SKM-1 (cell line): ENCODE data around the gene IMMP2L.

Experiments used
- DNase-seq: peaks from one replicate; lab custom pipeline; 2025; ENCODE audit not compliant: unreplicated experiment; lab: John Stamatoyannopoulos, UW

IMMP2L gene

DNA sequence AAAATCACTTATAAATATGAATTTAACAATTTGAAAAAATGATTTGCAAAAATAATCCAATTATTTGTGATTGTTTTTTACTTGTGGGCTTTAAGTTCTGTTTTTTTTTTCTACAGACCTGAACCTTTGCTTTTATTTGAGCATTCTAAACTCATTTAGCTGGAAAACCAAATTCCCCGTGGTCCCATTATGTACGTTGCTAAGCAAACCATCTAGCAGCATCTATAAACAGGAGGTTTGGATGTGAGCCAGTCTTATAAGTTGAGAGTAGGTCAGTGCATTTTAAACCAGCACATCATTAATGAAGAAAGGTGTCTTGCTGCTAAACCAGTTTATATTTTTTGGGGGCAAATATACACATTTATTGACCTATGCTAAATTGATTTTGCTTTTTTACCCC, 394.1 kb downstream of the IMMP2L start:
- no peak for DNase-seq

DNA sequence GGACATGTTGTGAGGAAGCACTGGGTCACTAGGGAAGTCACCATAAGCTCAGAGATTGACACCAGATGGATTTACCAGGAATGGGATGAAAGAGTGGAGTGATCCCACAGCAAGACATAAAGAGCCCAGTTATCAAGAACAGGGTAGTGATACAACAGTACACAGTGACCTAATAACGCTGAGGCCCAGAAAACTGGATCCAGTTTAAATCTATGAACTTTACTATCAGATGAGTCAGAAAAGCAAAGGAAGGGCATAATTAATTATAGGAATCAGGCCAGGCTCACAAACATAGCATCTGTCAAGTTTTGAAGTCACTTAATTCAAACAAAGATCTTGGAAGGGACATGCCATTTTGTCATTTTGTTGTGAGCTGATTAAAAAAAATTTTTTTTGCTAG, 397.9 kb downstream of the IMMP2L start:
- DNase-seq, result no peak

DNA sequence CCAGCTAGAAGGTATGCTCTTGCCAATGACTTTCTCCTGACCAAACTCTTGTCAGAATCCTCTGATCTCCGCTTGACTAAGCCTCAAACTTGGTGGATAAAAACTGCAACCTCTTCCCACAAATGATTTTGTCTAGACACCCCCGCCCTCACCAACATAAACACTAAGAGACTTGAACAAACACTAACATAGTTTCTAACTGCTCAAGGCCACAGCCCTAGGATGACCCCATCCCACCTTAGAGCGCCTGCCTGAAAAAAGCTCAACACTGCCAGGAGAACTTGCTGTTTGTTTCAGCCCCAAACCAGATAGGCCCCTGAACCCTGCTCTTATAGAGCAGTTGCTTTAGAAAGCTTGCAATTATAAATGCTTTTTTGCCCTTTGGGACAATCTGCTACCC, 399.6 kb downstream of the IMMP2L start:
- DNase-seq, result no peak

DNA sequence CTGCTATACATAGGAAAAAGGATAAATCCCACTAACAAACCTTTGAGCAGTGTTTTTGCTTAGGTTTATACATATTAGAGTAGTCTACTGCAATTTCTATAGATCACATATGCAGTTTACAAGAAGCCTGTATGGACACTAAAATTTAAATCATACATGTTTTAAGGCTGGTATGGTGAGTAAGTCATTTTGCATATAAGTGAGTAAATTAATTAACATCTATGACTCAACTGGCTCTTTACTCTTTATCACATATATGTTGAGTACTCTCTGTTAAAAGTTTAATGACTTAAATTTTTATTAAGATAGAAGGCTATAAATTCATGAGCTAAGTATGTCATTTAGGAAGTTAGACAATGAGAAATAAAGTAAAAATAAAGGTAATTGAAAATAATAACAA, 402.0 kb downstream of the IMMP2L start:
- DNase-seq, result no peak

DNA sequence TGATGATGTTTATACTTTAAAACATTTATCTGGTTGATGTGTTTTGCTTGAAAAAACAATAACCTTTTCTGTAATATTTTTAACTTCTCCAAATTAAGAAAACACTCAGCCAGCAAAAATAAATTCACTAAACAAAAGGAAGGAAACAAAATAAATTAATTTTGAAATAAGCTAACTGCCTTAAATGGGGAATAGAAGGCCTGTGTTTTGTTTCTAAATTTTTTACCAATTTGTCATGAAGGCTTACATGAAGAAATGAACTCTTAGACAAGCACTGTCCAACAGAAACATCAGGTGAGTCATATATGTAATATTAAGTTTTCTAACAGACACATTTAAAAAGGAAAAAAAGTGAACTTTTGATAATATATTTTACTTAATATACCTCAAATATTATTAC, 402.9 kb downstream of the IMMP2L start:
- no peak for DNase-seq

DNA sequence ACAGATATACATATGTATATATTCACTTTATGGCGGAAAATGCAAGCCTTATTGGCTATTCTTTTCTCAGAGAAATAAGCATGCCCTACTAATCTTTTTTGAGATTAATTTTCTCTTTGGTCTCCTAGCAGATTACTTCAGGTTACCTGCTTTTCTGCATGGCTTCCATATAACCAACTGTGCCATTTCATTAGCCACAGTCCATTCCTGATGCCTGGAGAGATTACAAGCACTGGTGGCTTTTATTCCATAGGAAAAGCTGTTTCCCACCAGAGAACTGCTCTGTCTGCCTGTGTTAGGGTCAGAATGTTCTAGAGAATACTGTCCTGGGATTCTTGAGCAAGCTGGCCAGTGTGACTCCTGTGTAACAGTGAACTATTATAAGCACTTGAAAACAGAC, 411.6 kb downstream of the IMMP2L start:
- DNase-seq, result no peak

DNA sequence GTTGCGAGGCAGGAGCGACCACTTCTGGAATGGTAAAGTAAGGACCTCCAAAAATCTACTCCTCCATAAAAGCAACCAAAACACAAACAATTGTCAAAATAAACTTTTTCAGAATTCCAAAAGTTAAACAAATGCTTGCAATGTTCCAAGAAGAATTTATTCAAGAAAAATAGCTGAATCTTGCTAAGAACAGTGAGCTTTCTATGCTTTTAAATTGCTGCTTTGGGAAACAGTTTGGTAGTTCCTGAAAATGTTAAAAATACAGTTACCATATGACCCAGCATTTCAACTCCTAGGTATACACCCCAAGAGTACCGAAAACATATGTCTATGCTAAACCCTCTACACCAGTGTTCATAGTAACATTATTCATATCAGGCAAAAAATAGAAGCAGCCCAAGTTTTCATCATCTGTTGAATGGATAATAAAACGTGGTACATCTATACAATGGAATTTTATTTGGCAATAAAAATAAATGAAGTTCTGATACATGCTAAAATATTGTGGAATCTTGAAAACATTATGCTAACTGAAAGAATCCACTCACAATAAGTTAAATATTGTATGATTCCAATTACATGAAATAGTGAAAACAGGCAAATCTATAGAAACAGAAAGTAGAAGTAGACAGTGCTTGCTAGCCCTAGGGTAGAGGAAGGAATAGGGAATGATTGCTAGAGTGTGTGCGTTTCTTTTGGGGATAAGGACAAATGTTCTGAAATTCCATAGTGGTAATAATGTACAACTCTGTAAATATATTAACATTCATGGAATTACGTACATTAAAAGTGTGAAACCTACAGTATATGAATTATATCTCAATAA, 414.4 kb downstream of the IMMP2L start:
- no peak for DNase-seq

DNA sequence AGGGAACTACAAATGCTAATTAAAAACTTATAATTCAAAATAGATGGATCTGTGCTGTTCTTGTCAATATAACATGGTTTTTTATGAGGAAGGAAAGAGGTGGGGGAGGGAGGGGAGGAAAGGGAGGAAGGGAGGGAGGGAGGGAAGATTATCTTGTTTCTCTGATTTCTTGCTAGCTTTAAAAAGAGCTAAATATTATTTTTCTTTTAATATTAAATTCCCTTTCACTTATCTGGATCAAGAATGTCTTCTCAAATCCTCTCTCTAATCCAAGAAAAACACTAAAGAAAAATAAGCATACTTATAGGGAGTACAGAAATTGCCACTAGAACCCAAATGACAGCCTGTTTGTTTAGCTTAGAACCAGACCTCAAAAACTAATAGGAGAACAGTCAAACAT, 416.2 kb downstream of the IMMP2L start:
- DNase-seq, result no peak

DNA sequence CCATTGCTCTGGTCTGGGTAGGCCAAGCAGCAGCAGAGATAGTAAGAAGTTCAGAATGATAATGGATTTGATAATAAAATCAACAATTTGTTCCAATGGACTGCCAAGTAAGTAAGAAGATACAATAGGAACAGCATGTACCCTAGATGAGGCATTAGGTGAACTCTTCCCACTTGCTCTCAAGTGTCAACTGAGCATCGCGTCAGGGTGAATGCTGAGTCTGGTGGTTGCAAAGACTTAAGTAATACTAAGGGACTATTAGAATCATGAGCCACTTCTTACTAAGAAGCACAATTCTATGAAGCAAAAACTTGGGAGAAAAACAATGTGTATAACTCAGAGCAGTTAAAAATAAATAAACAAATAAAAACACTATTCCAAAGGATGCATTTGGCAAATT, 416.8 kb downstream of the IMMP2L start:
- DNase-seq, result no peak

DNA sequence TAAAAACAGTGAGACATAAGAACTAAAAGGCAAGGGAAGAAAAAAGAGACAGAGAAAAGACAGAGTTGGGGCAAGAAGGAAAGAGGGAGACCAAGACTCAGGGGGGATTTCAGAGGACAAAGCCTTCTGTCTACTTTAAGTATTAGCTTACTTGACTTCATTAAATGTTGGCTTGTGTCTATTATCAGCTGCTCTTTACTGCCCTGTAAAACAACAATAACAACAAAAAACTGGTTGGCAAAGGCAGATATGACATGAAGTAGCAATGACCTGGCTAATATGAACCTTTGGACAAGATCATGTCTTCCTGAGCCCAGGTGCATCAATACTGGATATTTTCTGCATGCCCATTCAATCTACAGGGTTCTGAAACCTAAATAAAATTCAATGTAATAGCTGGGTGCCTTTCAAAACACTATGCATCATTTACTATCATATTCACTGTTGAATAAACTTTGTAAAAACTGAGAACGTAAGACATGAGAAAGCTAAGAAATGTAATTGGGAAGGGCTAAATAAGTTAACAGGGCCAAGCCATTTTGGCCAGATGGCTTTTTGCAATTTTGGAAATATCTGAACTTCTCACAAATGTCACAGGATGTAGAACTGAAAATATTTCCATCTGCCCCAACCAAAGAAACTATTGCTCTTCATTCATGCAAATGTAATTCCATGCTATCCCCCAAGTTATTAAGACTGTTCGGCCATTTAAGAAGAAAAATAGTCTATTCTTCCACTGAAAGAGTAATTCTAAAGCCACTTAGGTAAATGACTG, 422.0 kb downstream of the IMMP2L start:
- no peak for DNase-seq

DNA sequence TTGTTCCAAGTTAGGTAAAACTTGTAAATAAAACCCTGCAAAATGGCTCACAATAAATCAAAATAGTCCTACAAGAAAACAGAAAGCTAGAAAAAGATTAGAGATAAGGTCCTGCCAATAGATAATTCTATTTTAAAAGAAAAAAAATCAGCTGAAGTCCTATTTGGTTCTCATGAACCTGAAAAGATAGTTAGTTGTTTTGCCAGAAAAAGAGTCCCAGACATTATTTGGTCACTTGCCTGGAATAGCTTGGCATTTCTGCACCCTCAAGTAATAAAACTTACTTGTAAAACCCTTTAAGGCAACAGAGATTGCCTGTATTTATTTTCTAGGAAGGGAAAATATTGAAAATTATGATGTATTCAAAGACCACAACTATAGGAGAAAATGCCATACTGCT, 423.7 kb downstream of the IMMP2L start:
- no peak for DNase-seq

DNA sequence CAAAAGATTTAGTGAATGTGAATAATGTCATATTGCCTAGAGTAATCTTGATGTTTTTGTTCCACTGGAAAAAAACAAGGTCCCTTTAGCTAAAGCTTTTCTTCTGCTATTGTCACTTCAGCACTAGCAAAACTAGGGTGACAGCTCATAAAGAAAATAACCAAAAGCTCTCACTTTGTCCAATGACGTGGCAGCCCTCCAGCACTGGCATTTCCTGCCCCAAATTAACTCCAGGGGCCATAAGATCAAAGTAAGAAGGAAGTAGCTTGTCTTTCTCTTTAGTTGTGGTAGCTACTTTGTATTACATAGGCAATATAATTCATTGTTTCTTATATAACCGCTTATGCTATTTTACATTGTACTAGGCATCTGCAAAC, 424.1 kb downstream of the IMMP2L start:
- DNase-seq, result no peak

DNA sequence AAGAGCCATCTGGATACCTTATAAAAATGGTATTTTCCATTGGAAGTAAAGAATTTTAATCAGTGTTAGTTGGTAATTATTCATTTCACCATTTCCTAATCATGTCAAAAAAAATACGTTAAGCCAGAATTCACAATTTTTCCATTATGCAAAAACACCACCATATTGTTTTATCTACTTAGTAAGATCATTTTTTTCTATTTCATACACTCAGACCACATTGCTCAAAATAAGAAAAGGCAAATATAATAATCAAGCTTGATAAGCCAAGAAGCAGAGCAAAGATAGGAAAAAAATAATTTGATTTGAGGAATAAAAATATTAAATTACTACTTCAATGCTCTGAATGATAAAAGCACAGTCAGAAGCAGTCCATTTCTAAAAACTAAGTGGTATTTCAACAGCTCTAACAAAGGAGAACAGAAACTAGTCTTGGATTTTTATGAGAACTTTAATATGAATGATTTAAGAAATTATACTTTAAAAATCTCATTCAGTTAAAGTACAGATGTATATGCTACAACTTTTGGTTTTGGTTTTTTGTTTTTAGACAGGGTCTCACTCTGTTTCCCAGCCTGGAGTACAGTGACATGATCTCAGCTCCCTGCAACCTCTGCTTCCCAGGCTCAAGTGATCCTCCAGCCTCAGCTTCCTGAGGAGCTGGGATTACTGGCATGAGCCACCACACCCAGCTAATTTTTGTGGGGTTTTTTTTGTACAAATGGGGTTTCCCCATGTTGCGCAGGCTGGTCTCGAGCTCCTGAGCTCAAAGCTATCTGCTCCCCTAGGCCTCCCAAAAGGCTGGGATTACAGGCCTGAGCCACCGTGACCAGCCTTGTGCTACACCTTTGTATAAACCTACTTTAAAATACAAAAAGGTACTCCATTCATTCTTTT, 424.7 kb downstream of the IMMP2L start:
- DNase-seq, result no peak

DNA sequence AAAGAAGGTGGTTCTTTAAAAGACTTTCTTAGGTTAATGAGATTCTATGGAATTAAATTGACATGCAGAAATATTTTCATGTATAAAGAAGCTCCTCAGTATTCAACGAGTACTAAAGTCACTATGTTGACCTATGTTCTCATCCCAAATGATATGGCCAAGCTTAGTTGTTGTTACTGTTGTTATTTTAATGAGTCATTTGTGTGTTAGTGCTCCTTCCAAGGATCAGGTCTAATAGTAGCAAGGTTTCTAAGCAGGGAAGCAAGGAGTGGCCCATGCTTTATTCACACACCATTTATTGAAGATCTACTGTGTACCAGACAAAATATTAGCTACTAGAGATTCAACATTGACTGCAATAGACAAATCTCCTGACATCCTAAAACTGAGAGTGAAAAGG, 429.5 kb downstream of the IMMP2L start:
- DNase-seq, result no peak

DNA sequence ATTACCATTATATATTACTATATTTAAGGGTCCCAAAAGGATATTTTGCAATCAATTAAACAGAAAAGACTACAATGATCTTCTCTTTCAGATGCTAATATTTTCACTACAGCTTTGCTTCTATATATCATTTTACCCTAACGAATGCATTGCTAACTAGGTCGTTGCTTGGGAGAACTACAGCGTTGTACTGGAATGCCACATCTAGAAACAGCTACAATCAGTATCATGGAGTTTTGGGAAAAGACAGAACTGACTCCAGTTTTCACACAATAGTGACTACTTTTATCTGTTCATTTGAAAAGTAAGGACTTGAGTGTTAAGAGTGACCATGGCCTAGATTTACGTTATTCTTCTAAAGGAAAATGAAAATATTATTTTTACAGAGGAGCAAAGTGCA, 432.9 kb downstream of the IMMP2L start:
- no peak for DNase-seq

DNA sequence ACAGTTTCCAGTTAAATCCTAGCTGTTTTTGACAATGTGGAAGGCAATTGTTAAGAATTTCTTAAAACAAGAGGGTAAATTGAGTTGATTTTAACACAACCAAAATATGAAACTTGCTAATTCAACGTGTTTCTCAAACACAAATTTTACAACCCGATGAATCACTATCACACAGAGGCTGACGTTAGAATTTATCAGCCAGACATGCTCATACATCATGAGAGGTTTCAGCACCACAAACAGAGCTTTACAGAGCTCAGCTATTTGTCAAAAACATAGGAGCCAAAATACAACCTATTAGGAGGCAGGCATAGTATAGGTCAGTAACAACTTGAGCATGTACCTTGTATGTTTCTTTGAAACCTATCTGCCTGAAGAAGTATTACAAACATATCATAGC, 435.3 kb downstream of the IMMP2L start:
- DNase-seq, result no peak

DNA sequence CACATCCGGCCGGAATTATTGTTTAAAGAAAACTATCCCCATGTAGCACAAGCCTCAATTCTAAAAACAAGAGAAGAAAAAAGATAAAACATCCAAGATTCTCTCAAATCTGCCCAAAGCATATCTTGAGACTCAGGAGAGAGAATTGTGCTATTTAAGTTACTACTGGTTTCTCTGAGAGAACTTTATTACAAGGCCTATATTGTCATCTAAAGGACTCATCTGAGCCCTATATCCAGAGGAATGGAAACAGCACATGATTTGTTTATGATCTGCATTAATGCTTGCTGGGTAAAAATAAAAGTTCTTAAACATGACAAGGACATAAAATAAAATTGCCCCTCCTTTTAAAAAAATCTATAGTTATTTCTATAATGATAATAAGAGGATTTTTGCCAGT, 446.3 kb downstream of the IMMP2L start:
- DNase-seq, result no peak

DNA sequence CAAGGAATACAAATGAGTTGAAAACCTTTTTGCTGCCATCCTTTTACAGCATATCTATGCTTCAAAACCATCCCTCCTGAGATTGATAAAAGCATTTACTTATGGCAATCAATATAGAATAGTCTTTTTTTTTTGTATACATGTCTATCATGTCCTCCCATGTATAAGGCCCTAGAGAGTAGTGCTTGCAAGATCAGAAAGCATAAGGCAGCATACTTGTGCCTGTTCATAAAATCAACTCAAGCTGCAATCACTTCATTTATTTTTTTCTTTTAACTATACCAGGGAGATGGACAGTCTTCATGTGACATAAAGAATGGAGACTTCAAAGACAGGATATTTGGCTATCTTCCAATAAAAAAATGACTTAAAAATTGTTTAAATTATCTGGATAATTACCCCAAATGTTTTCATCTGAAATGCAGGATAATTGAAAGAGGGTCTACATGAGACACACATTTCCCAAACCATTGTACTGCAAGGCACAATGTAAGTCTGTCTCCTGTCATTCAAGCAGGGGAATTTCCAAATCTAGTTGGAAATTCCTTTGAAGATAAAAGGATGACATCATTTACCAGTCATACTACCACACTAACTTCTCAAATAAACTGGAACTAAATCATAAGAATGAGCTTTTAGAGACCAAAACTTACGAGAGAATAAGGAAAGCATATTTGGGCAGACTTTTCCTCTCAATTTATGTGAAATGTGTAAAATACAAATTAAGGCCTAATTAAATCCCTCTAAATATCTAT, 448.9 kb downstream of the IMMP2L start:
- no peak for DNase-seq

DNA sequence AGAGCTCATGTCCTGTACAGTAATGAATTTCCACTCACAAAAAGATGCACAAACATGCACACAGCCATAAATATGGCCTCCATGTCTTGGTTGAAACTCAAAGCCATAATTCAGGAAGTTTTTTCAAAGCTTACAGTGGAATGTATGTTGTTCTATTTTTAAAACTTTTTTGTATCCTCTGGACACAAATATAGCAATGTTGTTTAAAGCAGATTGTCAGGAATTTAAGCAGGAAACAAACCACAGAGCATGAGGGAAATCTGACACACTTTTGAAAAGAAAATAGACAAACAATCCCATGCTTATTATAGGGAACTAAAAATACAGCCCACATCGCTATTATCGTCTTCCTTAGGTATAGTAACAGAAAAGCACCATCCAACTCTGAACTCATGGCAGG, 449.9 kb downstream of the IMMP2L start:
- DNase-seq, result no peak

DNA sequence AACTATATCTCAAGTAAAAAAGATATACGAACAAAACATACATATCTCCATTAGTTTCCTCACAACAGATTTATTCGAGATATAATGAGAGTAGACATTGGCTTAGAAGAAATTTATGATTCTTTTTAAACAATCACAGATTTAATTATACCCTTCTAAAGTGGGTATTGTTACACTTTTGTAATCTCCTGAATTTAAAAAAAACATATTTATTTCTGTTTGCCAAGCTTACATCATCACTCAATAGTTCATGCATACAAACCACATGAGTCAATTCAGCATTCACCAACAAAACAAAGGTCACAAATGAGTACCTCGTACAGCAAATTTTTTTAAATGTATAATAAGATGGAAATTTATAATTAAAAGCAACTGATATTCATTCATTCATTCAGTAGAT, 453.8 kb downstream of the IMMP2L start:
- no peak for DNase-seq

DNA sequence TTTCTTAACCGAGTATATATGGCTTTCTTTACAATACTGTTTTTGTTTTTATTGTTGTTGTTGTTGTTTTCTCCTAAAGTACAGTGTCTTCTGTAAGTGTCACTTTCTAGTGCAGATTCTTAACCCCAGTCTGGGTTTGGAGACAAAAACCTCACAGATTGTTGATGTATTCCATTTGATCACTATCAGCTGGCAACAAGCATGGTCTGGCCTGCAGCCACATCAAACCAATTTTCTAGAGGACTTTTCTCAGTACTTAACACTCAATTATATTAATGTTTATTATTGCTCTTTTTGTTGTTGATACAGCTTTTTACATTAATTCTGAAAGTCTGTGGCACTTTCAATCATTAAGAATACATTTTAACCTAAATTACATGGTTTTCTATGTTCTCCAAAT, 454.3 kb downstream of the IMMP2L start:
- no peak for DNase-seq
